A549 (cell line): ENCODE data around the gene TTC28. TPM values are rescaled to one million over a fixed set of nuclear protein-coding genes. Genes with fewer than 3 reads are reported as not detected.

Experiments used
- ATAC-seq, 2 experiments: fragments of 200-7000 bp in 1 of 2; fragments of >200 bp in 1 of 2; cut with Nextera tagmentation in 1 of 2; cut with Tn5 transposase in 1 of 2; 3 replicates each; pipeline versions ENCODE4 v1.8.0 to v1.9.1; 2018 to 2020; ENCODE audit warnings: mild to moderate bottlenecking in 1 of 2, moderate library complexity in 1 of 2
- CTCF ChIA-PET: fragments of 300-600 bp; sonication (Branson Sonifier 250); formaldehyde crosslinking; extraction: SDS; loops from one replicate; lab custom pipeline; 2021; ENCODE audit warnings: antibody characterized with exemption, inconsistent platforms; lab: Yijun Ruan, JAX
- POLR2A ChIA-PET: fragments of 350-600 bp; formaldehyde crosslinking; extraction: SDS; loops from one replicate; lab custom pipeline; 2021; ENCODE audit warnings: antibody characterized with exemption, inconsistent platforms; lab: Yijun Ruan, JAX
- DNase-seq, 2 experiments: peaks; one replicate each; pipeline versions ENCODE4 v3.0.0 to v3.0.0-alpha.2; 2011 to 2016; ENCODE audit warnings: low read depth in 1 of 2, low spot score in 1 of 2
- FAIRE-seq: peaks from 2 replicates; lab custom pipeline; 2011; peaks lifted over from hg19 to GRCh38; lab: Jason Lieb, UNC
- H3K27ac ChIP-seq, 2 experiments: fragments of >200 bp; sonication (Bioruptor Twin); formaldehyde crosslinking; 3 replicates each; pipeline ENCODE4 v1.5.1; 2016 to 2017
- H3K4me1 ChIP-seq: fragments of >200 bp; sonication (Bioruptor Twin); formaldehyde crosslinking; 3 replicates; pipeline ENCODE4 v1.6.1; 2016
- H3K4me2 ChIP-seq: fragments of >200 bp; sonication (Bioruptor Twin); formaldehyde crosslinking; 3 replicates; pipeline ENCODE4 v1.6.1; 2016
- H3K4me3 ChIP-seq: fragments of >200 bp; sonication (Bioruptor Twin); formaldehyde crosslinking; 3 replicates; pipeline ENCODE4 v1.5.1; 2016
- H3K9me3 ChIP-seq: fragments of >200 bp; sonication (Bioruptor Twin); formaldehyde crosslinking; 3 replicates; pipeline ENCODE4 v1.6.1; 2016
- CEBPB ChIP-seq, 2 experiments: fragments of >200 bp in 1 of 2; sonication (Bioruptor Twin) in 1 of 2; formaldehyde crosslinking in 1 of 2; IDR thresholded peaks; 2 replicates each; pipeline ENCODE4 v1.6.1; 2012 to 2016
- CHD2 ChIP-seq: fragments of 150-350 bp; IDR thresholded peaks from 2 replicates; pipeline ENCODE4 v1.6.1; 2014; ENCODE audit warnings: low read length; ENCODE audit not compliant: partially characterized antibody
- EHF ChIP-seq: fragments of 250-450 bp; sonication (Bioruptor Pico); IDR thresholded peaks from 2 replicates; pipeline ENCODE4 v1.5.0; 2020; ENCODE audit warnings: mild to moderate bottlenecking
- FOSB ChIP-seq: fragments of 250-450 bp; sonication (Bioruptor Pico); IDR thresholded peaks from 2 replicates; pipeline ENCODE4 v1.5.0; 2020; ENCODE audit warnings: mild to moderate bottlenecking, moderate library complexity
- FOSL2 ChIP-seq, 2 experiments: fragments of 450-650 bp in 1 of 2; fragments of >200 bp in 1 of 2; sonication (Bioruptor Twin) in 1 of 2; formaldehyde crosslinking; IDR thresholded peaks; 2 replicates each; pipeline versions ENCODE4 v1.5.0 to v1.6.1; 2016 to 2020; ENCODE audit warnings: mild to moderate bottlenecking in 1 of 2, moderate library complexity in 1 of 2
- FOXS1 ChIP-seq: fragments of 250-450 bp; sonication (Bioruptor Pico); IDR thresholded peaks from 2 replicates; pipeline ENCODE4 v1.5.0; 2020; ENCODE audit warnings: mild to moderate bottlenecking, moderate library complexity
- HES2 ChIP-seq: fragments of >200 bp; sonication (Bioruptor Twin); formaldehyde crosslinking; IDR thresholded peaks from 2 replicates; pipeline ENCODE4 v1.6.1; 2016
- HEYL ChIP-seq: fragments of 250-450 bp; sonication (Bioruptor Pico); IDR thresholded peaks from 2 replicates; pipeline ENCODE4 v1.8.0; 2021; ENCODE audit warnings: mild to moderate bottlenecking, moderate library complexity
- HOXA7 ChIP-seq: fragments of 250-450 bp; sonication (Bioruptor Pico); IDR thresholded peaks from 2 replicates; pipeline ENCODE4 v1.5.0; 2020; ENCODE audit warnings: mild to moderate bottlenecking, moderate library complexity
- MAX ChIP-seq: IDR thresholded peaks from 2 replicates; pipeline ENCODE4 v1.6.1; 2012
- MAZ ChIP-seq: fragments of 150-350 bp; IDR thresholded peaks from 2 replicates; pipeline ENCODE4 v1.6.1; 2014; ENCODE audit warnings: antibody characterized with exemption, low read depth, low read length, borderline replicate concordance
- MYC ChIP-seq: IDR thresholded peaks from 2 replicates; pipeline ENCODE4 v1.6.1; 2012; ENCODE audit warnings: mild to moderate bottlenecking, inconsistent platforms, low read length, improper control_type of control experiment, borderline replicate concordance
- NPAS2 ChIP-seq: fragments of 250-450 bp; sonication (Bioruptor Pico); IDR thresholded peaks from 2 replicates; pipeline ENCODE4 v1.8.0; 2022; ENCODE audit warnings: mild to moderate bottlenecking, moderate library complexity, borderline replicate concordance
- NR3C1 ChIP-seq: fragments of >200 bp; sonication (Bioruptor Twin); formaldehyde crosslinking; IDR thresholded peaks from 3 replicates; pipeline ENCODE4 v1.6.1; 2017
- PHF8 ChIP-seq: fragments of 200-600 bp; sonication (generic); IDR thresholded peaks from 2 replicates; pipeline ENCODE4 v1.6.1; 2016; ENCODE audit warnings: low read depth, mild to moderate bottlenecking, antibody characterized with exemption, moderate library complexity, borderline replicate concordance
- RAD21 ChIP-seq, 2 experiments: fragments of >200 bp in 1 of 2; sonication (Bioruptor Twin) in 1 of 2; formaldehyde crosslinking in 1 of 2; IDR thresholded peaks in 1 of 2; conservative IDR thresholded peaks in 1 of 2; 2 replicates in 1 of 2; 3 replicates in 1 of 2; pipeline ENCODE4 v1.6.1; 2012 to 2018; ENCODE audit warnings: inconsistent platforms in 1 of 2
- RARB ChIP-seq: fragments of 250-450 bp; sonication (Bioruptor Pico); IDR thresholded peaks from 2 replicates; pipeline ENCODE4 v1.8.0; 2021; ENCODE audit warnings: mild to moderate bottlenecking, moderate library complexity
- REST ChIP-seq: fragments of 200-600 bp; sonication (generic); IDR thresholded peaks from 2 replicates; pipeline ENCODE4 v1.6.1; 2016; ENCODE audit warnings: antibody characterized with exemption, mild to moderate bottlenecking, moderate library complexity
- RFX5 ChIP-seq: fragments of 450-650 bp; IDR thresholded peaks from 2 replicates; pipeline ENCODE4 v1.7.1; 2014; ENCODE audit warnings: antibody characterized with exemption, mild to moderate bottlenecking, moderate library complexity
- RNF2 ChIP-seq: fragments of 200-600 bp; sonication (generic); IDR thresholded peaks from 2 replicates; pipeline ENCODE4 v1.6.1; 2016; ENCODE audit warnings: low read depth, mild to moderate bottlenecking, antibody characterized with exemption, moderate library complexity, borderline replicate concordance
- SMC3 ChIP-seq: fragments of >200 bp; sonication (Bioruptor Twin); formaldehyde crosslinking; IDR thresholded peaks from 3 replicates; pipeline ENCODE4 v1.6.1; 2018; ENCODE audit warnings: inconsistent platforms
- TFCP2L1 ChIP-seq: fragments of 250-450 bp; sonication (Bioruptor Pico); IDR thresholded peaks from 2 replicates; pipeline ENCODE4 v1.5.0; 2021; ENCODE audit warnings: mild to moderate bottlenecking
- USF2 ChIP-seq: fragments of 450-650 bp; IDR thresholded peaks from 2 replicates; pipeline ENCODE4 v1.6.1; 2014; ENCODE audit warnings: antibody characterized with exemption
- ZSCAN20 ChIP-seq: fragments of 250-450 bp; sonication (Bioruptor Pico); IDR thresholded peaks from 2 replicates; pipeline ENCODE4 v1.8.0; 2022; ENCODE audit warnings: mild to moderate bottlenecking, moderate library complexity
- WGBS: methylation state at CpG from one replicate; pipeline ENCODE4 v1.1.6; 2017; ENCODE audit errors: missing lambda C conversion rate; 5-methylcytosine and 5-hydroxymethylcytosine counted together
- polyA plus RNA-seq, 4 experiments: library from polyadenylated mRNA; depleted of rRNA in 3 of 4; stranded (reverse); fragments of >200 nt; fragmentation: RNase III in 1 of 4; extraction: RNeasy Plus Mini Kit Qiagen cat#74134 plus additional on column Dnase treatment in 1 of 4; gene quantifications; 2 replicates in 3 of 4; 3 replicates in 1 of 4; pipeline ENCODE4 v1.2.3, GENCODE V29; 2011 to 2017

Gene TTC28
- polyA plus RNA-seq, 2 of the 4 experiments (the other 2 are of a cell fraction), result 2.6 to 3.8 TPM

GRCh38 chr22:28077166-28077565 is 602.5 kb downstream of the TTC28 start:
- FAIRE-seq, result no peak
- 87% methylated on average over 3 of the region's 3 CpGs for WGBS
- Histone ChIP-seq H3K4me2 (no peak overlapping the region), H3K4me1 (peaks cover 15% of the 10 kb centered on the region), H3K9me3 (no peaks in the 10 kb centered on the region), H3K27ac (no peak overlapping the region), H3K4me3 (no peak overlapping the region)
- ChIA-PET POLR2A (no interaction called here), CTCF (interaction anchor here (0.6 kb wide), 1 partner anchor 725 kb away, joined by 3 read pairs; no protein-coding TSS in a partner anchor)
- DNase-seq, result no peak
- ATAC-seq, result no peak
- no peak for TF ChIP-seq RNF2
- no peak for TF ChIP-seq FOSB (CRISPR knock-in tag)
- no peak for TF ChIP-seq RAD21 (conservative IDR thresholded peaks at IDR 0.05 in 1 of 2, IDR thresholded peaks at IDR 0.05 in 1 of 2)

GRCh38 chr22:28075358-28075981 is 604.2 kb downstream of the TTC28 start:
- ChIA-PET POLR2A (no interaction called here), CTCF (interaction anchor here (1.3 to 1.6 kb wide), 2 partner anchors 24 to 55 kb away, joined by 3 read pairs; no protein-coding TSS in a partner anchor)
- peaks cover 15% of the 10 kb centered on the region for H3K4me1 ChIP-seq
- peak overlapping the region; percentile 54 for H3K4me2 ChIP-seq
- FAIRE-seq, result no peak
- TF ChIP-seq MAX (0 out of 2 replicates have a peak, but pooled peaks have one; percentile 35), FOSL2 (IDR thresholded peaks at IDR 0.05) (no peak), FOSL2 (CRISPR knock-in tag; IDR thresholded peaks at IDR 0.05) (0 out of 2 replicates have a peak, but pooled peaks have one; percentile 7), RARB (CRISPR knock-in tag) (no peak)
- peak; percentile 5 to 38 for DNase-seq
- no peaks in the 10 kb centered on the region for H3K9me3 ChIP-seq
- peak overlapping the region; percentile 53 to 78; a peak in 5 of 6 replicates for H3K27ac ChIP-seq
- peak; percentile 72 to 85 for ATAC-seq
- no peak overlapping the region for H3K4me3 ChIP-seq
- WGBS, result 27% methylated on average over 6 of the region's 6 CpGs

GRCh38 chr22:28074526-28074925 is 605.1 kb downstream of the TTC28 start:
- H3K4me2 ChIP-seq, result no peak overlapping the region
- no peak overlapping the region for H3K4me3 ChIP-seq
- 96% methylated on average over 4 of the region's 4 CpGs for WGBS
- no peak overlapping the region for H3K27ac ChIP-seq
- H3K4me1 ChIP-seq, result peaks cover 15% of the 10 kb centered on the region
- FAIRE-seq, result no peak
- no peak for TF ChIP-seq HES2
- no peak for TF ChIP-seq MAX
- TF ChIP-seq FOXS1, result no peak
- no peak for TF ChIP-seq USF2
- TF ChIP-seq PHF8, result no peak
- no peak for TF ChIP-seq FOSL2 (IDR thresholded peaks at IDR 0.05)
- no peak for TF ChIP-seq FOSL2 (CRISPR knock-in tag; IDR thresholded peaks at IDR 0.05)
- no peak for TF ChIP-seq HOXA7 (CRISPR knock-in tag)
- H3K9me3 ChIP-seq, result no peaks in the 10 kb centered on the region
- POLR2A ChIA-PET, result no interaction called here
- CTCF ChIA-PET, result interaction anchor here (1.6 kb wide), 1 partner anchor 54 kb away, joined by 3 read pairs; no protein-coding TSS in a partner anchor
- DNase-seq, result no peak
- no peak for ATAC-seq

- ATAC-seq, result no peak
- no peak overlapping the region for H3K4me3 ChIP-seq
- no peak overlapping the region for H3K27ac ChIP-seq
- DNase-seq, result no peak
- no peak for FAIRE-seq
- H3K4me2 ChIP-seq, result no peak overlapping the region
- peaks cover 15% of the 10 kb centered on the region for H3K4me1 ChIP-seq
- POLR2A ChIA-PET, result no interaction called here
- CTCF ChIA-PET, result interaction anchor here (1.0 kb wide), 1 partner anchor 20 kb away, joined by 4 read pairs; no protein-coding TSS in a partner anchor
- WGBS, result 84% methylated on average over 3 of the region's 3 CpGs
- no peaks in the 10 kb centered on the region for H3K9me3 ChIP-seq
- no peak for TF ChIP-seq CHD2
- TF ChIP-seq NR3C1, result no peak
- TF ChIP-seq NPAS2 (CRISPR knock-in tag), result no peak
- no peak for TF ChIP-seq RFX5
- TF ChIP-seq FOSL2 (IDR thresholded peaks at IDR 0.05), result no peak
- no peak for TF ChIP-seq FOSL2 (CRISPR knock-in tag; IDR thresholded peaks at IDR 0.05)
- no peak for TF ChIP-seq REST
- TF ChIP-seq EHF (CRISPR knock-in tag), result no peak
- TF ChIP-seq SMC3, result no peak
- no peak for TF ChIP-seq TFCP2L1 (CRISPR knock-in tag)
- TF ChIP-seq MAZ, result no peak
- no peak for TF ChIP-seq HEYL (CRISPR knock-in tag)
- TF ChIP-seq MYC, result no peak
- TF ChIP-seq CEBPB (IDR thresholded peaks at IDR 0.05), result no peak
- no peak for TF ChIP-seq ZSCAN20 (CRISPR knock-in tag)
- no peak for TF ChIP-seq RARB (CRISPR knock-in tag)
Measured at GRCh38 chr22:28072066-28072465, 607.6 kb downstream of the TTC28 start.
